HG03342 (cell line): ENCODE results near the gene PHF5A.

Experiments used
- ATAC-seq: cut with Tn5 transposase; IDR thresholded peaks from one replicate; pipeline ENCODE4 v1.9.1; 2021; ENCODE audit warnings: mild to moderate bottlenecking, moderate library complexity; ENCODE audit not compliant: unreplicated experiment

The PHF5A gene, protein sequence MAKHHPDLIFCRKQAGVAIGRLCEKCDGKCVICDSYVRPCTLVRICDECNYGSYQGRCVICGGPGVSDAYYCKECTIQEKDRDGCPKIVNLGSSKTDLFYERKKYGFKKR

DNA sequence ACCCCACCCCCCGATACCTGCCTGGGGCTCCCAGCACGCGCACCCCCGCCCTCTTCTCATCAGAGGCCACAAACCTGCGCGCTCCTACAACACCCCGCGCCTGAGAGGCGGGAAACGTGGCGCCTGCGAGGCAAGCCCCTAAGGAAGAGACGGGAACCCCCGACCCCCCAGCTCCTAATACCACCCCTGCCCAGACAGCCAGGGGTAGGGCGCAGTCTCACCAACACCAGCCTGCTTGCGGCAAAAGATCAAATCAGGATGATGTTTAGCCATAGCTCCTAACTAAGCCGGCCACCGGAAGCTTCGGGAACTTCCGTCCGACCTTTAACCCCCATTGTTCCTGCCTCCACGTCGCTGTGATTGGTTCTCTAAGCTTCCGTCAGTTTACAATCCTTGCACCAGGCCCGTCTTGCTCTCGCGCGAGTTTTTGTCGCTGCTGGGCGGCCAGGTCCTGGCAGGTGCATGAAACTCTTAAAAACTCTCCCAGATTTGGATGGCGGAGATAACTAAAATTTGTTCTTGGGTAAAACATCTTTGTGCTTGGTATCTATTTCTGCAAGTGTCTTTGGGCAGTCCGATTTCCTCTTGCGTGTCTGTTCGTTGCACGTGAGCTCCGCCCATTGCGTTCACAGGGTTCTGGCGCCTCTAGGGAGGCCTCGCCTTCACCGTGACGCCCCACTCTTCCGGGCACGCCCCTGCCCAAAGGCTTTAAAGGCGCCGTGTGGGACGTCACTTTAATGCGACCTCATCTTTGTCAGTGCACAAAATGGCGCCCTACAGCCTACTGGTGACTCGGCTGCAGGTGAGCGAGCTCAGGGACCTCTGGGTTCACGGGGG lies at the start of gene PHF5A, which contains the start of gene ACO2:
PHF5A (minus strand) TSS at position 312 of the 837 bp plus-strand sequence; CDS start at position 273, 39 bp downstream.
ACO2 (plus strand) TSS at position 737 of the 837 bp plus-strand sequence; CDS start at position 767, 30 bp downstream.
- peak; percentile 76 for ATAC-seq

DNA sequence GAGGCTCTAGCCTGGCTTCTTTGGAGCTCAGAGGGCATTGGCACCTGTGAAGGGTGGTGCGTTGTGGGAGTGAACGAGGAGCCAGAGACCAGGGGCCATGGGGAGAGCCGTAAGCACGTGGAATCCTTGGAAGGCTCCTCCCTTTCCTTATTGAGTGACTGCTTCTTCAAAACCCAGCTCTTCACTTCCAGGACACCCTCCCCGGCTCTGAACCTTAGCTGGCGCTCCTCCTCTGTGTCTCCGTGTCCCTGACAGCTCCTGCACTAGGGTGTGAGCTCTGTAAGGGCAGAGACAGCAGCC lies 49.5 kb upstream of the PHF5A start:
- no peak for ATAC-seq

DNA sequence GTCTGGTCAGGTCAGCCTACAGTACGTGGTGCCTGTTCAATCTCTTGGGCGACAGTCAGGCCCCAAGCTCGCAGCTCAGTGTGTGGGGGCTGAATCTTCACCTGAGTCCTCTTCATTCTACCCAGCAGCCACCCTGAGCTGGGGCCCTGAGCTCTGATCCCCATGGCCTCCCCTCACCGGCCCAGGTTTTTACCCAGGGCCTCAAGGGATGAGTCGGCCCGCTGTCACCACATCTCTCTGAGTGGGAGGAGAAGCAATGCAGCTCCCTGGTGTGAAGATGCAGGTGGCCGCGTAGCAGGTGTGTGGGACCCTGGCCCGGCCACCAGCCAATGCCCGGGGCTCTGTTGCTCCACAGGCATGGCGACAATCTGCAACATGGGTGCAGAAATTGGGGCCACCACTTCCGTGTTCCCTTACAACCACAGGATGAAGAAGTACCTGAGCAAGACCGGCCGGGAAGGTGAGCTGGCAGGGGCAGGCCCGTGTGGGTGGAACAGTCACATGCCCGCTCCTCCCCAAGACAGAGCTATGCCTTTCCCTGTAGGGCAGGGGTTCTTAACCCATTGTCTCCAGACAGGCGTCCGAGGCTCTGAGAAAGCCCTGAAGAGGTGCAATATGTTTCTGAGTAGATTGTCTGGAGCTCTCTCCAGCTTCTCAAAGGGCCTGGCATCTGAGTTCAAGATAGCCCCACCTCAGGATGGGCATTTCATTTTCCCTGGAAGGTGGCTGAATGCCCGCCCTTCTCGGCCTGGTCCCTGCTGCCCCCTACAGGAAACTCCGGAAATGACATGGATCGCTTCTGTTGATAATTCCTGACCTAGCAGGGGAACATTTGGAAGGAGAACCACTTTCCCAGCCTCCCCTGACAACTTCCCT lies 48.9 kb upstream of the PHF5A start:
- no peak for ATAC-seq

DNA sequence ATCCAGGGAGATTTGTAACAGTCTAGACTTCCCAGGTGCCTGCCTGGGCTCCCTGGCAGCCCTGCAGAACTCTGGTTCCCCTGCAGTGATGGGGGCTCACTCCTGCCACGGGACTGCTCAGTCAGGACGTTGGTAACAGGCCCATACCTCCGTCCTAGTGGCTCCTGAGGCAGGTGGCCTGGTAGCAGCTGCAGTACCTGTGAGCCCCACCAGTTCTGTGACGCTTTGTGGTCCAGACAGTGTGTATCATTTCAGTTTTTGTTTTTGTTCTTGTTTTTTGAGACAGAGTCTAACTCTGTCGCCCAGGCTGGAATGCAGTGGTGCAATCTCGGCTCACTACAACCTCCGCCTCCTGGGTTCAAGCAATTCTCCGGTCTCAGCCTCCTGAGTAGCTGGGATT lies 48.0 kb upstream of the PHF5A start:
- no peak for ATAC-seq

DNA sequence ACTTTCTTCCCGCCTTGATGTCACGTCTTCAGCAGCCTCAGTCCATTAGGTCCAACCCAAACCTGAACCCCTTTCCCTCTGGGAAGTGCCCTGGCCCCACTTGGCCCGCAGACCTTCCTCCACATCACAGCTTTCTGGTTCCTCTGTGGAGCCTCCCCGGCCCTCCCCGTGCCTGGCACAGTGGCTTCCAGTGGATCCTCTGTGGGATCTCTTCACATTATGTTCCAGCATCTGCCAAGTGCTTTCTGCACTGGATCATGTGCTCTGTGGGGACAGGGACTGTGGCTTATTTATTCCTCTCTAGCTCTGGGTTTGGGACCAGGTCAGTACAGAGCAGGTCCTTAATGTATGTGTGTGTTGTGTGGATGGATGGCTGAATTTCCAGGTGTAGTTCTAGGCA lies 44.9 kb upstream of the PHF5A start:
- no peak for ATAC-seq

DNA sequence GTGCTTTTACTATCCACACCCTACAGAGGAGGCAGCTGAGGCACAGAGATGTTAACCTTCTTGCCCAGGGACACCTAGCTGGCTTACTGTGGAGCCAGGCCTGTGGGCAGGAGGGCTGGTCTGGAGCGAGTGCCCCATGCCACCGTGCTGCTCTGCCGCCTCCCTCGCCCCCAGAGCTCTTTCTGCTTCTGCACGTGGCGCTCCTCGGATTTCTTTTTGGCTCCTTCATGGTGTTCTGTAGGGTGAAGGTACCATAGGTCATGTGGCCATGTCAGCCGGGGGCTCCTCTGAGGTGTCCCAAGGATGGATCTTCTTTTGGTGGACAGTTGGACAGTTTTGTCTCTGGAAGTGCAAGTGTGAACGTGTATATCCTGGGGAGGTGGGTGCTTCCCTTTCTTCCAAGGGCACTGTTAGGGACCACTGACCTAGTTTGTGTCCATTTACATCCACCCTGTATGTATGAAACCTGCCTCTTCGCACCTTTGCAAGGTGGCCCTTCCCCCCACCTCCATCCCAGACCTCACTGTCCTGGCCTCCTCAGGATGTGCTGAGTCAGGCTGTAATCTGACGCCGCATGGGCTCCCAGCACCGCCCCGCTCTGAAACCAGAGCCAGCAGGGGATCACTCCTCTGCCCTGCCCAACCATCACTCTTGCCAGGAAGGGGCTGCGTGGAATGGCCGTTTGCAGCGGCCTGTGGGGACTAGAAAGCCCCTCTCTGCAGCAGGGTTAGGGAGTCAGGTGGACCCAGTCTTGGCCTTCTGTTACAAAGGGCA lies 44.1 kb upstream of the PHF5A start:
- no peak for ATAC-seq

DNA sequence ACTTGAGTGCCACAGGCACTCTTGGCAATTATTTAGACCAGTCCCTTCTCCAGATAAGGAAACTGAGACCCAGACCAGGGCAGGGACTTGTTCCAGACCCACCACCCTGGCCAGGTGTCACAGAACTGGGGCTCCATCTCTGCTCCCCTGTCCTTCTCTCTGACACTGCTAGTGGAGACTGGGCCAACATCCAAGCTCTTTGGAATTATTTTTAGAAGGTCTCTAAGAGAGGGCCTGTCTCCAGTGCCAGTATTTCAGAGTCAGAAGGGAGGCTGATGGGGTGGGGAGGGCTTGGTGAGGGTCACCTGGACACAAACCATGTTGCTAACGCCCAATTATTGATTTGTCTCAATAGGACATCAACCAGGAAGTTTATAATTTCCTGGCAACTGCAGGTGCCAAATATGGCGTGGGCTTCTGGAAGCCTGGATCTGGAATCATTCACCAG lies 43.1 kb upstream of the PHF5A start:
- no peak for ATAC-seq

DNA sequence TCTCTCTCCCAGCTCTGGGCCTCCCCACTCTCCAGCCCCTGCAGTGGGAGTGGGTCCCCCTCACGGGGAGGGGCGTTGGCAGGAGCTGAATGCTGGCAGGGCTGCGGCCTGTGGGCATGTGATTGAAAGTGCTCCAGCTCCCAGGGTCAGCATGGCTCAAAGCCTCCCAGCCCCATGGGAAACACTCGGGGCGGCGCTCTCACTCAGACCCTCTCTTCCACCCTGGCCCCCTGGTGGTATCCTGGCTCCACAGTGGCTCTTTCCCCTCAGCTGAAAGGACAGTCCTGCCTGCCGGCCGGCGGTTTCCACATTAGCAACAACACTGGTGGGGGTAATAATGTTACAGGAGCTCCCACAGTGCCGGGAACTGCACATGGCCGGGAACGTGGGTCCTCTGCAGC lies 40.3 kb upstream of the PHF5A start:
- no peak for ATAC-seq

DNA sequence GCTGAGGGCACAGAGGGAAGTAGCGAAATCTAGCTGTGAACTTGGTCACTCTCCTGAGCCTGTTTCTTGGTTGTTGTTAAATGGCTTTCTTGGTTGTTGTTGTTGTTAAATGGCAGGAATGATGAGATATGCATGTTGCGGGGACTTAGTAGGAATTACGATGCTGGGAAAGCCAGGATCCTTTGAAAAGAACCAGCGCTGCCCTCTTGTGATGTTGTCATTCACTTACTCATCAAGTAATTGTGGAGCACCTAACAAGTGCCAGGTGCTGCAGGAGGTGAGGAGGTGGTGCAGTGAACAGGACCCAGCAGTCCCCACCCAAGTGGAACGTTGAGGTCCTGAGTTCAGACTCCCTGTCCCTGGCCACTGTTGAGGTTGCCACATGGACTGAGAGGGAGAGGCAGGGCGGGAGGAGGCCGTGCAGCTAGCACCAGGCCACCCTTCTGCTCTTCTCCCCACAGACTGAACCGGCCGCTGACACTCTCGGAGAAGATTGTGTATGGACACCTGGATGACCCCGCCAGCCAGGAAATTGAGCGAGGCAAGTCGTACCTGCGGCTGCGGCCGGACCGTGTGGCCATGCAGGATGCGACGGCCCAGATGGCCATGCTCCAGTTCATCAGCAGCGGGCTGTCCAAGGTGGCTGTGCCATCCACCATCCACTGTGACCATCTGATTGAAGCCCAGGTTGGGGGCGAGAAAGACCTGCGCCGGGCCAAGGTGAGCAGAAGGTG lies 39.0 kb upstream of the PHF5A start:
- ATAC-seq = no peak

DNA sequence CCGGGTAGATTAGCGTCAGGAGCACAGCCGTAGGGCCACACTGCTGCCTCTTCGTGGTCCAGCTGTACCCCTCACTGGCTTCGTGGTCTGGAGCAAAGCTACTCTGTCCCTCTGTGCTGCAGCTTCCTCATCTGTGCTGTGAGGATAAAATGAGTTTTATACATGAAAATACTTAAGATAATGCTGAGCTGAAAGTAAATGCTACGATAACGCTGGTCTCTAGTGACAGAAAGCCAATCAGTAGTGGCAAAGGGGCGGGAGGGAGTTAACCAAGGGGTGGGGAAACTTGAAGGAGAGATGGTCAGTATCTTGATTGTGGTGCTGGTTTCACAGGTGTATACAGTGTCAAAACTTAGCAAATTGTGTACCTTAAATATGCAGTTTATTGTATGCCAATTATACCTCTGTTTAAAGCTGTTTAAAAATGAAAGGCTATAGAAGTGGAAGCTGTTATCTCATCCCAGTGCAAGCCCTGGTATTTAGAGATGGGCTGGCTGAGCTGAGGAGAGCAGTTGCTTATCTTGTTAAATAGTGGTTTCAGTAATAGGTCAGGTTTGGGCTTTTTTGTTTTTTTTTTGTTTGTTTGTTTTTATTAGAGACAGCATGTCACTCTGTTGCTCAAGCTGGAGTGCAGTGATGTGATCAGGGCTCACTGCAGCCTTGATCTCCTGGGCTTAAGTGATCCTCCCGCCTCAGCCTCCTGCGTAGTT lies 37.2 kb upstream of the PHF5A start:
- no peak for ATAC-seq

DNA sequence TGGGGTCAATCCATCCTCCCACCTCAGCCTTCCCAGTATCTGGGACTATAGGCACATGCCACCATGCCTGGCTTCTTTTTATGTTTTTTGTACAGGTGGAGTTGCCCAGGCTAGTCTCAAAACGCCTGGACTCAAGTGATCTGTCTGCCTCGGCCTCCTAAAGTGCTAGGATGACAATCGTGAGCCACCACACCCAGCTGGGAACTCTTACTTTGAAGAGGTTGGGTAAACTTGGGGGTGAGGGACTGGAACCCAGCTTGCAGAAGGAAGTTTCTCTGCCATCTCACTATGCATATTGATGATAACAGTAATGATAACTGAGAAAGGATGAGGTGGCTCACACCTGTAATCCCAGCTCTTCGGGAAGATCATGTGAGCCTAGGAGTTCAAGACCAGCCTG lies 36.3 kb upstream of the PHF5A start:
- no peak for ATAC-seq

DNA sequence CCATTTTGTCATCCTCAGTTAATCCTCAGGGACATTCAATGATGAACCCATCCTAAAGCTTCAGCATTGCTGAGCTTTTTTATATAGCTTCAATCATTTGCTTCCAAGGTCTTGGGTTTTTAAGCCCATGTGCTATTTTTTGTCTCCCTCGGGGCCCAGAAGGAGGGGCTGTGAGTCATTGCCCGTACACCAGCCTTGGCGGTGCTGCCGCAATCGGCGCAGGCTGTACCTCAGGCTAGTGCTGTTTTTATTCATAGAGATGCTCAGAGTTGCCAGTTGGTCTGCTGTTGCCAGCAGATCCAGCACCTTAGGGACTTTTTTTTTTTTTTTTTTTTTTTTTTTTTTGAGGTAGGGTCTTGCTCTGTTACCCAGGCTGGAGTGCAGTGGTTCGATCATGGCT lies 35.9 kb upstream of the PHF5A start:
- no peak for ATAC-seq

DNA sequence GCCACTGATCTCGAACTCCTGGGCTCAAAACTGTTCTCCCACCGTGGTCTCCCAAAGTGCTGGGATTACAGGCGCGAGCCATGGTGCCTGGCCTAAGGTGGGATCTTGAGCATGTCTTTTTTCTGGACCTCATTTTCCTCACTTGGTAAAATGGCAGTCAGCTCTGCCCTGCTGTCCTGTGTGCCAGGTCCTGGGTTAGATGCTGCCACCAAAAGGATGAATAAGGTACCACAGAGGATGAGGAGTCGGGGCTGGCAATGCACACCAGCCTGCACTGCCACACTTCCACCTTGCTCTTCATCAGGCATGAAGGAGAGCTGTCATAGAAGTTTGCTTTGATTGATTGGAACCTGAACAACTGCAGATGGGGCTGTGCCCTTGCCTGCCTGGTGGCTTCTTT lies 32.7 kb upstream of the PHF5A start:
- no peak for ATAC-seq

DNA sequence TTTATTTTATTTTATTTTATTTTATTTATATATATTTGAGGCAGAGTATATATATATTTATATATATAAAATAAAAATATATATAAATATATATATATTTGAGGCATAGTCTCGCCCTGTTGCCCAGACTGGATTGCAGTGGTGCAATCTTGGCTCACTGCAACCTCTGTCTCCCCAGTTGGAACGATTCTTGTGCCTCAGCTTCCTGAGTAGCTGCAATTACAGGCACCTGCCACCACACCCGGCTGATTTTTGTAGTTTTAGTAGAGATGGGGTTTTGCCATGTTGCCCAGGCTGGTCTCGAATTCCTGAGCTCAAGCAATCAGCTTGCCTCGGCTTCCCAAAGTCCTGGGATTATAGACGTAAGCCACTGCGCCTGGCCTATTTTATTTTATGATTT lies 31.8 kb upstream of the PHF5A start:
- no peak for ATAC-seq

DNA sequence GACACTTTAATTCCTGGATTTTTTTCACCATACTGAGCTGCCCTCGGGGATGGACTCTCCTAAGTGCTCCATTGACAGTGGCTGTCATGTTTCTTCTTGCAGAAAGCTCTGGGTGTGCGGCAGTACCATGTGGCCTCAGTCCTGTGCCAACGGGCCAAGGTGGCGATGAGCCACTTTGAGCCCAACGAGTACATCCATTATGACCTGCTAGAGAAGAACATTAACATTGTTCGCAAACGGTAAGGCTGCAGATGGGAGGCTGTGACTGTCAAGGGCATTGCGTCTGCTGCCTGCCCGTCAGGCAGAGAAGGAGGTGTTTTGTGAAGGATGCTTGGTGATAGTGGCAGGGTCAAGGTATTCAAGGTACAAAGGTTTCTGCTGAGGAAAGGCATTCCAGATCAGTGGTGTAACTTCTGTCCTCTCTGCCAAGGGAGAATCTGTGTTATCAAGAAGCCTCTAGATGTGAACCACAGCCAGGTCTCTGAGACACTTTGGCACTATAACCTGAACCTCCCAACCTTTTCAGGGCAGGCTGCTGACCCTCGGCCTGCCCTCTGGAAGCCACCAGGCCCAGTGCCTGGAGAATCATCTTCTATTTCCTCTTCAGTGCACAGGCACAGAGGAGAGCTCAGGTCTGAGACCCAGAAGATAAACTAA lies 31.3 kb upstream of the PHF5A start:
- no peak for ATAC-seq

DNA sequence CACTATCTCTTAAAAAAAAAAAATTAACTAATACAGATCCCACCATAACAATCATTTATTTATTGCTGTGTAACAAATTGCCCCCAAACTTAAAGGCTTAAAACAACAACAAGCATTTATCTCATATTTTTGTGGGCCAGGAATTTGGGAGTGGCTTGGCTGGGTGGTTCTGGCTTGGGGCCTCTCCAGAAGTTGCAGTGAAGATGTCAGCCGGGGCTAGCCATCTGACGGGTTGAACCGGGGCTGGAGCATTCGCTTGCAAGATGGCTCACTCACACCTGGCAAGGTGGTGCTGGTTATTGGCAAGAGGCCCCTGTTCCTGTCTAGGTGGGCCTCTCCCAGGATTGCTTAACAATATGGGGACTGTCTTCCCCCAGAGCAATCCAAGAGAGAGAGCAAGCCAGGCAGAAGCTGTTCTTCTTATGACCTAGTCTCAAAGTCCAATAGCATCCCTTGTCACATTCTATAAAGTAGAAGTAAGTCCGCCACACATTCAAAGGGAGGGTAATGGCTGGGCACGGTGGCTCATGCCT lies 29.9 kb upstream of the PHF5A start:
- ATAC-seq = no peak

DNA sequence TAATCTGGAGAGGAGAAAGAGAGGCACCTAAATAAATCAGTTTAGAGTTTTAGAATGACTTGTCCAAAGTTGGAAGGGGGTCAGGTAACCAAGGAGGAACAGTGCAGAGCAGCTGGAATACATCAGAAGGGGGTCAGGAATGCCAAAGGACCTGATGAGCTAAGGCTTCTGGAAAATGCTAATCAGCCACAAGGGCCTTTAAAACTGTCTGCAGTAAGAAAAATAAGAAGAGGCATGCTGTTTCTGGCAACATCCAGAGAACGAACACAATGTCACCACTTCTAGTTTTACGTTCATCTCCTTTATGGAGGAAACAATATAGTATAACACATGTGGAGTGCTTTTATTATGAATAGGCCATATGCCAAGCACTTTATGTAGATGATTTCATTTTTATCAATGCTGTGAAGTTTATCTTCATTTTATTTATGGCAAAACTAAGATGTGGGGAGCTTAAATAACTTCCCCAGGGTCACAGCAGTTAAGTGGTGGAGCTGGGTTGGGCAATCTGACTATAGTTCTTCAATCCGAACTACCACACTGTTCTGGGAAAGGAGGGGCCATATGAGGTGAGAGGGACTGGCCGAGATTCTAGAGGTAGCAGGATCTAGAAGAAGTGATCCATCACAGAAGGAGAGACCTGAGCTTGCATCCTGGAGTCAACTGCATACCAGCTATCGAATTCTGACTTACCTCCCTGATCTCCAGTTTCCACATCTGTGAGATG lies 23.0 kb upstream of the PHF5A start:
- no peak for ATAC-seq
